ENCODE data around the gene MMP21.

MMP21 gene

DNA sequence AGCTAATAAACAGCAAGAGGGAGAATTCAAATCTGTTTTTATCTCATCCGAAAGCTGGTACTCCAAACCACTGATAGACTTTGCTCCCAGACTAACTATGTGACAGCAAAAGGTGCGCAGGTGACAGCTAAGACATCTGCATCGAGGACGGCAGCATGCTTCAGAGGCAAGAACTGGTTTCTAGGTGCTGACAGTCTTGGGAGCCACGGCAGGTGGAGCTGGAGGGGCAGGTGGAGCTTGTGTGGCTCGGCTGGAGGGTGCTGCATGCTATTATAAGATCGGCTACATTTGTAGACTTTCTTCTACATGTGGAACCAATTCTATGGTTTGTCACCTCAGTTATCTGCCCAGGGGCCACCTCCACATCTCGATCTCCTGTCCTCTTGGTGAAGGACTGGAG is 21.8 kb upstream of the MMP21 start:
- Histone ChIP-seq H3K9ac (no peak overlapping the region), H3K4me1 (ENCODE audit: low read depth, poor library complexity, severe bottlenecking) (peaks cover 20% of the 10 kb centered on the region), H3K27ac (no peak overlapping the region), H3K79me2 (ENCODE audit: insufficient read depth, low read depth) (no peaks in the 10 kb centered on the region), H3K4me2 (no peak overlapping the region), H2AFZ (ENCODE audit: low read depth) (no peak overlapping the region), H4K20me1 (ENCODE audit: insufficient read depth) (no peaks in the 10 kb centered on the region), H3K4me3 (IDR thresholded peaks at IDR 0.05; ENCODE audit: insufficient read depth, low read depth, low read length) (no peak overlapping the region), H3K27me3 (ENCODE audit: insufficient read depth, low read depth) (no peaks in the 10 kb centered on the region), H3K36me3 (ENCODE audit: insufficient read depth) (no peaks in the 10 kb centered on the region)
- TF ChIP-seq, protein P1, sequence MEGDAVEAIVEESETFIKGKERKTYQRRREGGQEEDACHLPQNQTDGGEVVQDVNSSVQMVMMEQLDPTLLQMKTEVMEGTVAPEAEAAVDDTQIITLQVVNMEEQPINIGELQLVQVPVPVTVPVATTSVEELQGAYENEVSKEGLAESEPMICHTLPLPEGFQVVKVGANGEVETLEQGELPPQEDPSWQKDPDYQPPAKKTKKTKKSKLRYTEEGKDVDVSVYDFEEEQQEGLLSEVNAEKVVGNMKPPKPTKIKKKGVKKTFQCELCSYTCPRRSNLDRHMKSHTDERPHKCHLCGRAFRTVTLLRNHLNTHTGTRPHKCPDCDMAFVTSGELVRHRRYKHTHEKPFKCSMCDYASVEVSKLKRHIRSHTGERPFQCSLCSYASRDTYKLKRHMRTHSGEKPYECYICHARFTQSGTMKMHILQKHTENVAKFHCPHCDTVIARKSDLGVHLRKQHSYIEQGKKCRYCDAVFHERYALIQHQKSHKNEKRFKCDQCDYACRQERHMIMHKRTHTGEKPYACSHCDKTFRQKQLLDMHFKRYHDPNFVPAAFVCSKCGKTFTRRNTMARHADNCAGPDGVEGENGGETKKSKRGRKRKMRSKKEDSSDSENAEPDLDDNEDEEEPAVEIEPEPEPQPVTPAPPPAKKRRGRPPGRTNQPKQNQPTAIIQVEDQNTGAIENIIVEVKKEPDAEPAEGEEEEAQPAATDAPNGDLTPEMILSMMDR (conservative IDR thresholded peaks at IDR 0.05; ENCODE audit: low read depth, low read length), result no peak

DNA sequence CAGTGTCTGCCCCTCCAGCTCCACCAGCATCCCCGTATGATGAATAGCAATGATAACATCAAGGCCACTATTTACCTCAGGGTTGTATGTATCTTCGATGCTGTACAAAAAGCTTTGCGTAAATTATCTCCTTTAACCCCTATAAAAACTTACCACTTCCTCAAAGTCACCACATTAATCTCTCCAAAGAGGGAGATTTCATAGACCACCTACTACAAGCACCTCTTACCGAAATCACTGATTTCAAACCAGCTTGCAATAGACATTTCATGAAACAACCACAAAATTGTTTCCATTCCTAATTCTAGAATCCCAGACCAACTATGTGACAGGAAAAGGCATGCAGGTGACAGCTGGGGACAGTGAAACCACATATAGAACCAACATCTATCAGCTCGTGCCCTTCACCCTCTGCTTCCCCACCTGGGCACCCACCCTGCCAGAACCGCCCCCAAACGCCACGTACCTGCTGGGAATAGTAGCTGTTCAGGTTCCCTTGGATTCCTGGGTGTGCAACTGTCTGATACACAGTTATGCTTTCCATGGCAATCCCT is 20.1 kb upstream of the MMP21 start:
- Histone ChIP-seq H3K4me3 (IDR thresholded peaks at IDR 0.05; ENCODE audit: insufficient read depth, low read depth, low read length) (no peak overlapping the region), H3K27me3 (ENCODE audit: insufficient read depth, low read depth) (no peaks in the 10 kb centered on the region), H3K4me2 (0 out of 2 replicates have a peak overlapping the region, but pooled peaks have one; percentile 25), H3K4me1 (ENCODE audit: low read depth, poor library complexity, severe bottlenecking) (peaks cover 20% of the 10 kb centered on the region), H4K20me1 (ENCODE audit: insufficient read depth) (no peaks in the 10 kb centered on the region), H3K79me2 (ENCODE audit: insufficient read depth, low read depth) (no peaks in the 10 kb centered on the region), H3K36me3 (ENCODE audit: insufficient read depth) (no peaks in the 10 kb centered on the region), H3K27ac (no peak overlapping the region), H2AFZ (ENCODE audit: low read depth) (no peak overlapping the region), H3K9ac (no peak overlapping the region)
- TF ChIP-seq, protein P1 (conservative IDR thresholded peaks at IDR 0.05; ENCODE audit: low read depth, low read length), result no peak

DNA sequence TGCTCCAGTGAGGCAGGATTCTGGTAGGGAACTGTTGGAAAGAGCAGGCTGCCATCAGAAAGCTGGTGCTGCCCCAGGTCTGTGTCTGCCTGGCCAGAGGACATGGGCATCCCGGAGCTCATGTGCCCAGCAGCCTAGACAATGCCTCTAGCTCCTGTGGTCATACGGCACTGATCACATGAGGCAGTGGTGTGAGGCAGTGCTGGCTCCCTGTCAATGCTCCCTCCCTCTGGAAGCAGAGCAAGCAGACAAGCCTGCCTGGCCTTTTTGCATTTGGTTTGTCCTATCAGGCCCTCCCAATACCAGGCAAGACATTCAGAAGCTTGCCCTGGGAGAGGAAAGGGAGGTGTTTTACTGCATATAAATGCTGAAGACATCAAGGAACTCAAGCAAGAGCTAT is 19.5 kb upstream of the MMP21 start:
- H3K9ac ChIP-seq, result no peak overlapping the region

DNA sequence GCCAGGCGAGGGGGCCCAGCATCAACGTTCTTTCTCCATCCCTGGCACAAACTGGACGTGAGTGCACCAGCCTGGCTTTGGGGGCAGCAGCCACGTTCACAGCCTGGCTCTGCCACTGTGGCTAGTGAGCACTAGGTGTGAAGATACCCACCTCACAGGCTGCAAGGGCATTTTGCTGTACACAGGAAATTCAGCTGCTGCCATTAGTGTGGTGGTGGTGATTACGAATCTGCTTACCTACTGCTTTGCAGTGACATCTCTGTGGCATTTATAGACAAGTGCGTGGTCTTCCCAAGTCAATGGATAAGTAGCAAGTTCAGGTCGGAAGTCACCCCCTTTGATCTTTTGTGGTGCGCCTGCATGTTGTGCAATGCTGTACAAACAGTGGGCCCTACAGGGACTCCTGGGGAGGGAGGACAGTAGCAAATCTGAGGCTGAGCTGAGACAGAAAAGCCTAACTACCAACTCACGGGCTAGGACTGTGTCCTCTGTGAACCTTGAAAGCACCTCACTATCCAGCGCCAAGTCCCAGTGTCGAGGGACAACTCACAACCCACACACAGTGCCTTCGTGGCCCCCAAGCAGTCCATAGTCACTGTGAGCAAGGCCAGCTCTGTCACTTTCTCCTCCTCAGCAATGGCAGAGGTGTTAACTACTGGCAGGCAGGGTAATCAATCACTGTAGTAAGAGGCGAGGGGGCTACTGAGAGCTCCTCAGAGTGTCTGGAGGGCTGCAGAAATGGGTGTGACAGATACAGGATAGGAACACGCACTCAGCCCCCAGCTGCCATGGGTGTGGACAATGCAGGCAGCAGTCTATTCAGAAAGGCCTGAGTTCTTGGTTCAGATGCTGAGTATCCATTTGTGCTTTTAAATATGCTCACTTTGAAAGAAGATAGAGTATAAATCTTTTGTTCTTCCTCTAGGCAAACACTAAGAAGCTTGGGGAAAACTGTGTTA is 17.0 kb upstream of the MMP21 start:
- no peaks in the 10 kb centered on the region for H3K36me3 ChIP-seq (ENCODE audit: insufficient read depth)

More for the DNA sequence above, 19.5 kb upstream of the MMP21 start:
- H3K79me2 ChIP-seq (ENCODE audit: insufficient read depth, low read depth), result no peaks in the 10 kb centered on the region
- H2AFZ ChIP-seq (ENCODE audit: low read depth), result no peak overlapping the region
- no peaks in the 10 kb centered on the region for H3K36me3 ChIP-seq (ENCODE audit: insufficient read depth)
- 0 out of 2 replicates have a peak overlapping the region, but pooled peaks have one; percentile 25 for H3K4me2 ChIP-seq
- H3K27me3 ChIP-seq (ENCODE audit: insufficient read depth, low read depth), result no peaks in the 10 kb centered on the region
- TF ChIP-seq, protein P1 (conservative IDR thresholded peaks at IDR 0.05; ENCODE audit: low read depth, low read length), result no peak
- H3K4me1 ChIP-seq (ENCODE audit: low read depth, poor library complexity, severe bottlenecking), result peaks cover 20% of the 10 kb centered on the region
- H3K4me3 ChIP-seq (IDR thresholded peaks at IDR 0.05; ENCODE audit: insufficient read depth, low read depth, low read length), result no peak overlapping the region
- no peaks in the 10 kb centered on the region for H4K20me1 ChIP-seq (ENCODE audit: insufficient read depth)
- H3K27ac ChIP-seq, result no peak overlapping the region

More for the DNA sequence above, 17.0 kb upstream of the MMP21 start:
- Histone ChIP-seq H3K4me3 (IDR thresholded peaks at IDR 0.05; ENCODE audit: insufficient read depth, low read depth, low read length) (no peak overlapping the region), H3K4me2 (no peak overlapping the region), H3K27me3 (ENCODE audit: insufficient read depth, low read depth) (no peaks in the 10 kb centered on the region), H3K27ac (no peak overlapping the region), H3K9ac (no peak overlapping the region), H3K4me1 (ENCODE audit: low read depth, poor library complexity, severe bottlenecking) (peaks cover 20% of the 10 kb centered on the region), H3K79me2 (ENCODE audit: insufficient read depth, low read depth) (no peaks in the 10 kb centered on the region), H2AFZ (ENCODE audit: low read depth) (no peak overlapping the region), H4K20me1 (ENCODE audit: insufficient read depth) (no peaks in the 10 kb centered on the region)
- TF ChIP-seq, protein P1 (conservative IDR thresholded peaks at IDR 0.05; ENCODE audit: low read depth, low read length), result no peak

Measured in KMS-11 (cell line).